ENCODE data around the gene FAF1.

DNA sequence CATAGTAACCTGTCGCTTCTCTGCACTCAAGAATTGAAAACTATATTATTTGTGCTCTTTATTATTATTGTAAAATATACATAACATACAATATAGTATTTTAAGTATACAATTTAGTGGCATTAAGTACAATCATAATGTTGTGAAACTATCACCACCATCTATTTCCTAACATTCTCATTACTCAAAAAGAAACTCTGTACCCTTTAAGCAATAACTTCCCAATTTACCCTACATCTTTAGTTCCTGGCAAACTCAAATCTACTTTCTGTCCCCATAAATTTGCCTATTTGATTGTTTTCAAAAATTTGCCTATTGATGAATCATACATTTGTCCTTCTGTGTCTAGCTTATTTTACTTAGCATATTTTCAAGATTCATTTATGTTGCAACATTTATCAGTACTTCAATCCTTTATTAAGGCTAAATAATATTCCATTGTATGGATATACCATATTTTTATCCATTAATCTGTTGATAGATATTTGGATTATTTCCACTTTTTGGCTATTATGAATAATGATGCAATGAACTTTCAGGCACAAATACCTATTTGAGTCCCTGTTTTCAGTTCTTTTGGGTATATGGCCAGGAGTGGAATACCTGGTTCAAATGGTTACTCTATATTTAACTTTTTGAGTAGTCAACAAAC is 437.2 kb downstream of the FAF1 start:
- TF ChIP-seq, protein P1, sequence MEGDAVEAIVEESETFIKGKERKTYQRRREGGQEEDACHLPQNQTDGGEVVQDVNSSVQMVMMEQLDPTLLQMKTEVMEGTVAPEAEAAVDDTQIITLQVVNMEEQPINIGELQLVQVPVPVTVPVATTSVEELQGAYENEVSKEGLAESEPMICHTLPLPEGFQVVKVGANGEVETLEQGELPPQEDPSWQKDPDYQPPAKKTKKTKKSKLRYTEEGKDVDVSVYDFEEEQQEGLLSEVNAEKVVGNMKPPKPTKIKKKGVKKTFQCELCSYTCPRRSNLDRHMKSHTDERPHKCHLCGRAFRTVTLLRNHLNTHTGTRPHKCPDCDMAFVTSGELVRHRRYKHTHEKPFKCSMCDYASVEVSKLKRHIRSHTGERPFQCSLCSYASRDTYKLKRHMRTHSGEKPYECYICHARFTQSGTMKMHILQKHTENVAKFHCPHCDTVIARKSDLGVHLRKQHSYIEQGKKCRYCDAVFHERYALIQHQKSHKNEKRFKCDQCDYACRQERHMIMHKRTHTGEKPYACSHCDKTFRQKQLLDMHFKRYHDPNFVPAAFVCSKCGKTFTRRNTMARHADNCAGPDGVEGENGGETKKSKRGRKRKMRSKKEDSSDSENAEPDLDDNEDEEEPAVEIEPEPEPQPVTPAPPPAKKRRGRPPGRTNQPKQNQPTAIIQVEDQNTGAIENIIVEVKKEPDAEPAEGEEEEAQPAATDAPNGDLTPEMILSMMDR (IDR thresholded peaks at IDR 0.05): no peak
- no peak for TF ChIP-seq POLR2A (IDR thresholded peaks at IDR 0.05)
